Lower lobe of right lung (tissue), 2 donors: ENCODE measurements around the gene IYD. TPM values are rescaled to one million over a fixed set of nuclear protein-coding genes. Genes with fewer than 3 reads are reported as not detected.

Experiments
- ATAC-seq, 2 donors: fragments of 200-7000 bp; cut with Tn5 transposase; one replicate each; pipeline ENCODE4 v1.9.1; 2020 to 2022; ENCODE audit warnings: mild to moderate bottlenecking in 2 of 2, moderate library complexity in 2 of 2
- DNase-seq: peaks from one replicate; pipeline ENCODE4 v3.0.0-alpha.2; 2020
- H3K27ac ChIP-seq: fragments of 200-600 bp; one replicate; pipeline ENCODE4 v1.8.0; 2022
- H3K27me3 ChIP-seq: fragments of 200-600 bp; one replicate; pipeline ENCODE4 v1.8.0; 2022; ENCODE audit warnings: low read depth
- H3K36me3 ChIP-seq: fragments of 200-600 bp; one replicate; pipeline ENCODE4 v1.8.0; 2022; ENCODE audit warnings: mild to moderate bottlenecking
- H3K4me1 ChIP-seq: fragments of 200-600 bp; one replicate; pipeline ENCODE4 v1.8.0; 2022
- H3K4me3 ChIP-seq: fragments of 200-600 bp; one replicate; pipeline ENCODE4 v1.8.0; 2022; ENCODE audit warnings: mild to moderate bottlenecking
- H3K9me3 ChIP-seq: fragments of 200-600 bp; one replicate; pipeline ENCODE4 v1.8.0; 2022
- intact Hi-C: fragments of 100-400 bp; cut with DNase I; formaldehyde crosslinking; loops from one replicate; pipeline ENCODE4 v1.11.0; 2022
- total RNA-seq: library from RNA; stranded (reverse); fragmentation: NEBNext Ultra II Directional; extraction: Animal tissue kit (Norgen Biotek cat#: 25700); gene quantifications from one replicate; pipeline ENCODE4 v1.2.1, GENCODE V29; 2021
- TF ChIP-seq, protein P1 (sequence below): fragments of 200-600 bp; IDR thresholded peaks from one replicate; pipeline ENCODE4 v1.8.0; 2022; ENCODE audit warnings: antibody characterized with exemption, mild to moderate bottlenecking
- donor health status: DM: no; HTN: yes; CAD: no; lungs with severe emphysema.

Gene IYD
- total RNA-seq, 1 donor from 2014 or later = 1.9 TPM

- no peak overlapping the region for H3K27ac ChIP-seq
- H3K4me1 ChIP-seq = peaks cover 12% of the 10 kb centered on the region
- ATAC-seq (no peak), DNase-seq (no peak)
- H3K27me3 ChIP-seq = no peaks in the 10 kb centered on the region
- no peaks in the 10 kb centered on the region for H3K9me3 ChIP-seq
- TF ChIP-seq, protein P1, sequence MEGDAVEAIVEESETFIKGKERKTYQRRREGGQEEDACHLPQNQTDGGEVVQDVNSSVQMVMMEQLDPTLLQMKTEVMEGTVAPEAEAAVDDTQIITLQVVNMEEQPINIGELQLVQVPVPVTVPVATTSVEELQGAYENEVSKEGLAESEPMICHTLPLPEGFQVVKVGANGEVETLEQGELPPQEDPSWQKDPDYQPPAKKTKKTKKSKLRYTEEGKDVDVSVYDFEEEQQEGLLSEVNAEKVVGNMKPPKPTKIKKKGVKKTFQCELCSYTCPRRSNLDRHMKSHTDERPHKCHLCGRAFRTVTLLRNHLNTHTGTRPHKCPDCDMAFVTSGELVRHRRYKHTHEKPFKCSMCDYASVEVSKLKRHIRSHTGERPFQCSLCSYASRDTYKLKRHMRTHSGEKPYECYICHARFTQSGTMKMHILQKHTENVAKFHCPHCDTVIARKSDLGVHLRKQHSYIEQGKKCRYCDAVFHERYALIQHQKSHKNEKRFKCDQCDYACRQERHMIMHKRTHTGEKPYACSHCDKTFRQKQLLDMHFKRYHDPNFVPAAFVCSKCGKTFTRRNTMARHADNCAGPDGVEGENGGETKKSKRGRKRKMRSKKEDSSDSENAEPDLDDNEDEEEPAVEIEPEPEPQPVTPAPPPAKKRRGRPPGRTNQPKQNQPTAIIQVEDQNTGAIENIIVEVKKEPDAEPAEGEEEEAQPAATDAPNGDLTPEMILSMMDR = no peak
- intact Hi-C loops = no loop called here
- no peak overlapping the region for H3K4me3 ChIP-seq
- no peaks in the 10 kb centered on the region for H3K36me3 ChIP-seq
Observed at GRCh38 chr6:150420428-150420827, 51.6 kb downstream of the IYD start.

DNA sequence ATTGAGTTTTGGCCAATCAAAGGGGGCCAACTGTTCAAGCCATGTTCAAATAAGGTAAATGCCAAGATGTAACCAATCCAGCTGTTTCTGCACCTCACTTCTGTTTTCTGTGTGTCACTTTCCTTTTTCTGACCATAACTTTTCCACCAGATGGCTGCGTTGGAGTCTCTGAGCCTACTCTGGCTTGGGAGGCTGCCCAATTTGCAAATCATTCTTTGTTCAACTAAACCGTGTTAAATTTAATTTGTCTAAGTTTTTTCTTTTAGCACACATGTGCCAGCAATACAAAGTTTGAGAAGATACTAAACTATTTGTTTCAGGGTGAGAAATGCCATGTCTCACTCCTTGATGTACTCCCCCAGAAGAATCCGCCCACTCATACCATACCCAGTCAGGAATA is 52.1 kb downstream of the IYD start:
- ATAC-seq (no peak), DNase-seq (no peak)
- Histone ChIP-seq H3K36me3 (no peaks in the 10 kb centered on the region), H3K4me1 (peaks cover 12% of the 10 kb centered on the region), H3K27me3 (no peaks in the 10 kb centered on the region), H3K9me3 (no peaks in the 10 kb centered on the region), H3K4me3 (no peak overlapping the region), H3K27ac (no peak overlapping the region)
- intact Hi-C loops = no loop called here
- TF ChIP-seq, protein P1 = no peak

DNA sequence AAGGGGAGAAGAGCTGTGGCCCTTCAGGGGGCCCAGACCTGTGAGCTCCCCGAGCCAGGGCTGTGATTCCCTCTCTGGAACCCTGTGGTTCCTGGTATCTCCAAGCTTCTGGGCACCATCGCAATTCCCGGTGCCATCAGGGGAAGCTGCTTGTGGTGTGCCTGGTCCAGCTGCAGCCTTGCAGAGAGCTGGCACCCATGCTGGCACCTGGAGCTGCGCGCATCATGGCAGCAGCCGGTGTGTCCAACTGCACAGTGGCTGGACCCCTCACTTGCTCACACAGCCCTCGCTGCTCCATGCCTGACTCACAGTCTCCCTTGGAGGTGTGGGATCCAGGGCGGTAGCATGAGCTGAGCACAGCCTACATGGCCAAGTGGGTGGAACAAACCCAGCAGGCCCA is 56.7 kb downstream of the IYD start:
- DNase-seq (no peak), ATAC-seq (no peak)
- intact Hi-C loops = no loop called here

DNA sequence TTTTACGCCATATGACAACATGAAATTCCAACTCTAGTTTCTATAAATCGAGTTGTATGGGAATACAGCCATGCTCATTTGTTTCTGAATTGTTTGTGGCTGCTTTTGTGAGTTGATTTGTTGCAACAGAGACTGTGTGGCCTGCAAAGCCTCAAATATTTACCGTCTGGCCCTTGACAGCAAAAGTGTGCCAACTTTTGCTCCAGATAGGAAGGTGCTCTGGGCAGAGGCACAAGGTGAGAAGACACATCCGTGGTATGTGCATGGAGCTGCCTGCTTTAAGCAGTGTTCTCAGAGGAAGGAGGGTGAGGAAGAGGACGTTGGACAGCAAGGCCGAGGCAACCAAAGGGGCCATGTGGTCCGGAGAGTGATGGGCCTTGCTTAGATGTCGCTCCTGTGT is 57.4 kb downstream of the IYD start:
- ATAC-seq = peak; percentile 39 to 77
- Histone ChIP-seq H3K4me3 (no peak overlapping the region), H3K9me3 (no peaks in the 10 kb centered on the region)

More for the DNA sequence above, 56.7 kb downstream of the IYD start:
- Histone ChIP-seq H3K27ac (no peak overlapping the region), H3K4me1 (no peaks in the 10 kb centered on the region), H3K9me3 (no peaks in the 10 kb centered on the region), H3K27me3 (no peaks in the 10 kb centered on the region), H3K4me3 (no peak overlapping the region), H3K36me3 (no peaks in the 10 kb centered on the region)
- TF ChIP-seq, protein P1 = no peak

GRCh38 chr6:150427037-150427602 is 58.3 kb downstream of the IYD start:
- TF ChIP-seq, protein P1 = no peak

More for the DNA sequence above, 57.4 kb downstream of the IYD start:
- TF ChIP-seq, protein P1 = no peak
- no peaks in the 10 kb centered on the region for H3K4me1 ChIP-seq
- no peak overlapping the region for H3K27ac ChIP-seq
- no peaks in the 10 kb centered on the region for H3K27me3 ChIP-seq
- intact Hi-C loops = no loop called here
- no peaks in the 10 kb centered on the region for H3K36me3 ChIP-seq
- DNase-seq = no peak

More at GRCh38 chr6:150427037-150427602, 58.3 kb downstream of the IYD start:
- intact Hi-C loops = no loop called here
- Histone ChIP-seq H3K9me3 (no peaks in the 10 kb centered on the region), H3K27me3 (no peaks in the 10 kb centered on the region), H3K27ac (no peak overlapping the region), H3K4me3 (no peak overlapping the region), H3K4me1 (no peaks in the 10 kb centered on the region), H3K36me3 (no peaks in the 10 kb centered on the region)
- DNase-seq (no peak), ATAC-seq (no peak)
